ENCODE data around the gene TWF2.
A peak's percentile ranks its signal among the peaks of the same experiment; 100 is the strongest.

The TWF2 gene

DNA sequence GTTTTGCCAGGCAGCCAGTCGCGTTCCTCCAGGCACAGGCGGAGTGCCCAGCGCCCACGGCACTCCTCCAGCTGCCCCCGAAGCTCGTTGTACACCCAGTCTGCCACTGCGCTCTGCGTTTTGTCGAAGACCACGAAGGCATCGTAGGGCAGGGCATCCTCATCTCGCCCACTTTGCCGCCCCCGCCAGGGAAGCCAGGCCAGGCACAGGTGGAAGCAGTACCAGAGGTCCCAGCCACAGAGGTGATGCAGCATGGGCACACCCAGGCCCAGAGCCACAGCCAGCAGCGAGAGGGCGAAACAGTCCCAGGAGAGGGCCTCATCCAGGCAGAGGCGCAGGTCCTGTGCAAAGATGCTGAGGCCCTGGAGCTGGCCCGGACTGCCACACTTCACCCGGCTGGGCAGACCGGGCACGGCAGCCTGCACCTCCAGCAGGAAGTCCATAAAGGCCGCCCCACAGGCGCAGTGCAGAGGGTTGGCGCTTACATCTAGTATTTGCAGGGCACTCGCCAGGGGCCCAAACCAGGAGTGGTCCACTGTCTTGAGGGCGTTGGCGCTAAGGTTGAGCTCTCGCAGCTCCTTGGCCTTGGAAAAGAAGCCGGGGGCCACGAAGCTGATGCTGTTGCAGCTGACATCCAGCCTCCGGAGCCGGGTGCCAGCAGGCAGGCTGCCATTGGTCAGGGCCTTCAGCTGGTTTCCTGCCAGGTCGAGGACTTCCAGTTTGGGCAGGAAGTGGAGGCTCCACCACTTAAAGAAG is 17.2 kb downstream of the TWF2 start:
- DNase-seq, result no peak

DNA sequence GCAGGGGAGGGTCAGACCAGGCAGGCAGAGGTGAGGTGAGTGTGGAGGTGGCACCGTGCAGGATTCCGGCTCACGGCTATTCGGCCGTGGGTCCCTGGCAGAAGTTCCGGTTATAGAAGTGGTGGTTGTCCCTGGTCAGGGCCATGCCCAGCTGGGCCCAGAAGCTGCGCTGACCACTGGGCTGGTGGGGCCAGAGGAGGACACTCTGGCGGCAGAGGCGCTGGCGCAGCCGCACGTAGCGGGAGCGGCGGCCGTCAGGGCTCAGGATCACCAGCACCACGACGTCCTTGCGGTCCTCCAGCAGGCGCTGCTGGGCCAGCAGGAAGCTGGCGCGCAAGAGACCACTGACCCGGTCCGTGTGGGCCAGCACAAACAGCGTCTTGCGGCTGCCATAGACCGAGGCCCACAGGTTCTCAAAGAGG is 17.8 kb downstream of the TWF2 start:
- no peak for DNase-seq

DNA sequence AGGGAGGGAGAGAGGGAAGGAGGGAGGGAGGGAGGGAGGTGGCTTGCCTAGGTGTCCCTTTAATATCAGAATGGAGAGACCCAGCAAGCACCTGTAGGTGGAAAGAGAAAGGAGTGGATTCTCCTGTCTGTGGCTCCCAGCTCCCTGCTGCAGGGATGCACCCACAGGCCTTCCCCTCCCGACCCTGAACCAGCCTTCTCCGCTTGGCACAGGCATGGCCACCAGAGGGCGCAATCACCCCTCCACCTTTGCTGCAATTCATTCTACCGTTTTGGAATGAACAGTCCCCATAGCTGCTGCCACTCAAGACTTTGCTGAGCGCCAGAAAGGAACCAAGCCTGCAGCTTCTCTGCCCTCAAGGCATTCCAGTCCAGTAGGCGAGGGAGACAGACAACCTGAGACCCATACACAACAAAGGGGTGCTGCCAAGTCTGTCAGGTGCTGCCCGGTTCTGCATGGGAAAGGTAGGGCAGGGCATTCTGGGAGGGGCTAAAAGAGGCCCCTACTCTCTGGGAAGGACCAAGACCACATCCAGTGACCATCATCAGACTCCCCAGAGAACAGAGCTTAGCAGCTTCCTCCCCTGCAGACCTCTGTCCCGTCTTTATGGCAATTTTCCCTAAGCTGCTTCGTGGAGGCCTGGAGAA is 18.5 kb downstream of the TWF2 start:
- DNase-seq, result peak; percentile 34 to 89

DNA sequence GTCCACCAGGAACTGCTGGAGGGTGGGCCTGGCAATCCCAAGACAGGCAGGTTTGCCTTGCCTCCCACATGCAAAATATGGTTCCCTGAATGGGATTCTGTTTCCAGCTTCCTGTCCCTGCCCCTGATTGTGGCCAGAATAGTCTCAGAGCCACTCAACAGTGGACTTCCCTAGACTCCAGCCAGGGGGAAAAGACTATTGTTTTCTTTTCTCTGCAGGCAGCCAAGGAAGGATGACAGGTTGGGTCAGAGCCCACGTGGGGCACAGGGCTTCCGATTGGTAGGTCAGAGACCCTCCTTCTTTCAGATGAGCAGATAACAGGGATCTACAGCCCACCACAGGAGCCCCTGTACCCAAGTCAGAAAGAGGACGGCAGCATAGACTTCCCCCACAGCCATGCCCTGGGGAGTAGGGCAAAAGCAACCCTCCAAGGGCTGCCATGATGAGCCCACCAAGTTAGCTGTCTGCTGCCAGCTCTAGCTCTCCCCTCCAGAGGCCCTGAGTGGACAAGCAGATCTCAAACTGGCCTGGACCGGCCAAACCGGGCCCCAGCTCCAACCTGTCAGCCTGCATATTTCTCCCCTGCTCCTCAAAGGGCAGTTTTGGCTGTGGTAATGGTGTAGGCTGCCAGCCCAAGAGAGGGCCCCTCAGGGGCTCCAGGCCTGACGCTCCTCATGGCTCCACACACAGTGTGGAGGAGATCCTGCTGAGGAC is 19.9 kb downstream of the TWF2 start:
- DNase-seq, result no peak

DNA sequence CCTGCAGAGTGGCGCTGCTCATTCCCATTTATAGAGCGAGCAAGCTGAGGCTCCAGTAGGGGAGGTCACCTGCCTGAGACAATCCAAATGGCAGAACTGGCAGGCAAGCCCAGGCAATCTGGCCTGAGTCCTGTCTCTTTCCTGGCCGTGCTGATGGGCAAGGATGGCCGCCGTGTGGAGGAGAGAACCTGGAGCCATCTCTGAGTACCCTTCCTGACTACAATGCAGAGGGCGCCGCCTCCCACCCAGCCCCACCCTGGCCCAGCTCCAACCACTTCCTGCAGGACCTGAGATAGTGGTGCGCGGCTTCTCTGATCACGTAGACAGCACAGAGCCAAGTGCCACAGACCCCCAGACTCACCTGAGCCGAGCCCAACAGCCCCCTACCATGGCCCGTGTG is 20.5 kb downstream of the TWF2 start:
- no peak for DNase-seq

DNA sequence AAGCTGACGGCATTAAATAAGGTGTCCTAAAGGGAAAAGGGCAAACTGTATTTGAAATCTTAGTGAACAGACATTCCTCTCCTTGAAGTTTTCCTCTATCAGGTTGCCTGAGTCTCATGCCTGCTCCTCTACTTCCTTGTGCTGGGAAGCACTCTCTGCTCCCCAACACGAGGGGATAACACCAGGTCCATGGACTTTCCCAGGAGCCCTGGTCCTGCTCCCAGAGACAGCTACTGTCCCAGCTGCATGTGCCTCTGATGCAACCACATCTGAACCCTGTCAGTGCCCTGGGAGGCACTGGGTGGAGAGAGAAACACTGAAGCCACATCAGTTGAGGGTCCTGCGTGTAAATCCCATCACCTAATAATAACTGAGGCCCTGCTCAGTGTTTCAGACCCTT is 20.9 kb downstream of the TWF2 start:
- no peak for DNase-seq

DNA sequence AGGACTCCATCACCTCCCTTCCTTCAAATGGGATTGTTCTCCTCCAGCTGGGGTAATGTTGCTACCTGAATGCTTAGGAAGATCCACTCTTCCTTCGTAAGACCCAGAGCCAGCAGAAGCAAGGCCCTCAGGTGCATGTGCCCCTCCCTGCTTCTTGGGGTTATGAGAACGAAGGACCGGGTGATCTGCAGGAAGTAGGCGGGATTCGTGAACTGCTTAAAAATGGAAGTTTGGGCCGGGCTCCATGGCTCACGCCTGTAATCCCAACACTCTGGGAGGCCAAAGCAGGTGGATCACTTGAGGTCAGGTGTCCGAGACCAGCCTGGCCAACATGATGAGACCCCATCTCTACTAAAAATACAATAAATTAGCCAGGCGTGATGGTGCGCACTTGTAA is 21.6 kb downstream of the TWF2 start:
- DNase-seq, result no peak

DNA sequence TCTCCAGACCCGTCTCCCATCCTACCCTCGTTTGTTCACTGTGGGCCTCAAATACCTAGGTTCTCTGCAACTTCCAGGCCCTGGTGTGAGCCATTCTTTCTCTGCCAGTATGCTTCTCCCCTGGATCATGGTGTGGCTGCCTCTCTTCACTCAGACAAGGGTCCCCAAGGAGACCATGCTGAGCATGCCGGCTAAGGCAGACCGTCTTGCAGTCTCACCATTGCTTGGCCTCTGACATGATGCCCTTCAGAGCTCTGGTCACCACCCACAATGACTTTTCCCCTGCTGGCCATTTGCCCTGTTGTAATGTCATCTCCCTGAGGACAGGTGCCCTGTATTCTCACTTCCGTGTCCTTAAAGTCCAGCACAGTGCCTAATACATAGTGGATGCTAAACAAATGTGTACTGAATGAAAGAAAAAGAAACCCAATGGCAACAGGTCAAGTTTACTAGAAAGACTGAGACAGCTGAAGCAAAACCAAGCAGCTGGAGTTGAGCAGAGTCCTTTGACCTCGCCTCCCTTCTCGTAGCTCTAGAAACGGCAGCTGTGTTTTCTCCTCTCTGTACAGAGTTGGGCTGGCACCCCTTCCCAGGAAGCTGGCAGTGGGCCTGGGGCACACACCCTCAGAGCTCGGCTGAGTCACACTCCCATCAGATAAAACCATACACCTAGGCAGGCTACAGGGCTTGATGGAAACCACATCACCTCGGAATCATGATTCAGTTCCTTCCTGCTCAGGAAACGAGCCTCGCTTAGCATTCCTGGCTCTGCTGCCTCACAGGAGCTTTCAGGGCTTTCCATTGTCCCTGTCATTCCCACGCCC is 22.2 kb downstream of the TWF2 start:
- no peak for DNase-seq

DNA sequence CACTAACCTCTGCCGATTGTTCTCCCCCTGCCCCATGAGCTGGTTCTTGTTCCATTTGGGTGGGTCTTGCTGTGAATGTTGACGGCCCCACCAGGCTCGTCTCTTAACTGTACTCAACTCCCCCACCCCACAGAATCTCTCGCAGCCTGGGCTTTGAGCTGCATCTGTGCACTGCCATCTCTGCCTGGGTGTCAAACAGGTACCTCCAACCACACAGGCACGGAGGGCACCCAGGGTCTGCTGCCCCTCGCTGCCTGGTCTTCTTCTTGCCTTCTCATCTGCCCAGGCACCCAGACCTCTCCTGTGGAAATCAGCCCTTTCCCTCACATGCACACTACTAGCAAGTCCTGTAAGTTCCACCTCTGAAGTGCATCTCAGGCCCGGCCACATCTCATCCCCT is 23.6 kb downstream of the TWF2 start:
- no peak for DNase-seq

DNA sequence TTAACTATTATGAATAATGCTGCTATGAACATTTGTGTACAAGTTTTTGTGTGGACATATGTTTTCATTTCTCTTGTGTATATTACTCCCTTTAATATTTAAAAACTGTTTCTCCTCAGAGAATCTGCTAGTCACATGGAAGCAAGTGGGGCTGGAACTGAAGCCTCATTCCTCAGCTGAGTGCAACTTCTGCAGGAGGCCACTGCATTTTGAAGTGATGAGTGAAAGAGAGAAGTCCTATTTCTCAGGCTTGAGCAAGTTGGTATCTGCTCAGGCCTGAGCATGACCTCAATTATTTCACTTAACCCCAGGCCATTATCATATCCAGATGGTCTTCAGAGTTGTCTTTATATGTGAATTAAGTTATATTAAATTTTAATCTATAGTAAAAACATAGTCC is 25.1 kb downstream of the TWF2 start:
- no peak for DNase-seq

DNA sequence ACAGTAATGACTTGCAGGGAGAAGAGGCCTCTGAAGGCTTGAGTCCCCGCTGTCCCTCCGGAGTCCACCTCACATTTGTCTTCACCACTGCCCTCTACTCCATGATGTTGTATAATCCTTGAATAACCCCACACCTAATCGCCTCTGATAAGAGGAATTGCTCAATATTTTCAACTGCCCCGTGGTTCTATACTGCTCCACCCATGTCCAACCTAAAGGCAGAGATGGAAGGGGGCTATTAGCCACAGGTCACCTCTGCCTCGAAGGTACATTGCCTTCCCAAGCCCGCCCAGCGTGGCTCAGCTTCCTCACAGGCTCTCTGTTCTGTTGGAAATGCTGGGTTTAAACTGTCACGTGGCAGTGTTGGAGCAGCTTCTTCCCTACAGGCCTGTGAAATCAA is 26.0 kb downstream of the TWF2 start:
- no peak for DNase-seq

DNA sequence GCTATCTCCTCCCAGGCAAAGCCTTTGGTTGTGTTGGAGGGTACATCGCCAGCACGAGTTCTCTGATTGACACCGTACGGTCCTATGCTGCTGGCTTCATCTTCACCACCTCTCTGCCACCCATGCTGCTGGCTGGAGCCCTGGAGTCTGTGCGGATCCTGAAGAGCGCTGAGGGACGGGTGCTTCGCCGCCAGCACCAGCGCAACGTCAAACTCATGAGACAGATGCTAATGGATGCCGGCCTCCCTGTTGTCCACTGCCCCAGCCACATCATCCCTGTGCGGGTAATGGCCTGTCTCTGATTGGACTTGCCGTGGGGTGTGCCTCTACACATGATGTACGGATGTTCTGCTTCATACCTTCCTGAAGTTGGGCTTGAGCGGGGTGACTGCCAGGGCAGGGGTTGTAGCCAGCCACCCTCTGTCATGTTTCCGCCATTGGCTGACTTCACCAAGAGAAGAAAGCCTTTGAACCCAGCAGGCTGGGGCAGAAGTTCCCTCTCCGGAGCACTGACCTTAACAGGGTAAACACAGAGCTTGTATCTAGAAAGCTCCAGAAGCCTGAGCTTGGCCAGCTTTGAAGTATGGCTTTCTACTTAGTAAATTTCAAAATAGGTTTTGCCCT is 27.6 kb downstream of the TWF2 start:
- DNase-seq, result no peak

DNA sequence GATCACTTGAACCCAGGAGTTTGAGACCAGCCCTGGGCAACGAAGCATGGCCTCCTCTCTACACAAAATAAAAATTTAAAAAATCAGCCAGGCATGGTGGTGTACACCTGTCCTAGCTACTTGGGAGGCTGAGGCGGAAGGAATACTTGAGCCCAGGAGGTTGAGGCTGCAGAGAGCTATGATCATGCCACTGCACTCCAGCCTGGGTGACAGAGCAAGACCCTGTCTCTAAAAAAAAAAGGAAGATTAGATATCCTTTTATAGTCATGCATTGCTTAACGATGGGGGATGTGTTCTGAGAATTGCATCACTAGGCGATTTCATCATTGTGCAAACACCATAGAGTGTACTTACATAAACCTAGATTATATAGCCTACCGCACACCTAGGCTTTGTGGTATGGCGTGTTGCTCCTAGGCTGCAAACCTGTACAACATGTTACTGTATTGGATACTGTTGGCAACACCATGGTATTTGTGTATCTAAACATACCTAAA is 28.4 kb downstream of the TWF2 start:
- DNase-seq, result peak; percentile 79 to 91

DNA sequence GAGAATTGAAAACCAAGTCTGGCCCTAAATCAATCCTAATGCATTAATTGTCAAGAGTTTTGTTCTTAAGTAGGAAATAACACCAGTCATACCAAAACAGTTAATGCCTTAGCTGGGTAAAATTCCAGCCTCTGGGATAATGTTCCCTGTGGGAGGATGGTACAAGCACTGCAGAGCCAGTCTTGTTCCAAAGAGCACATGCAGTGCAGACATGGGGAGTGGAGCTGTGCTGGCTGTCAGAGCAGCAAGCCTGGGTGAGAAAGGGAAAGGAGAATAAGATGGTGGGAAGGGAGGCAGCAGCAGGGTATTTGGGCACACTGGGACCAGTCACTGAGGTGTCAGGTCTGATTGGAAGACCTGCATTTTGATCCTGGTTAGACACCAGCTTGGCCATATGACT is 28.9 kb downstream of the TWF2 start:
- DNase-seq, result no peak

DNA sequence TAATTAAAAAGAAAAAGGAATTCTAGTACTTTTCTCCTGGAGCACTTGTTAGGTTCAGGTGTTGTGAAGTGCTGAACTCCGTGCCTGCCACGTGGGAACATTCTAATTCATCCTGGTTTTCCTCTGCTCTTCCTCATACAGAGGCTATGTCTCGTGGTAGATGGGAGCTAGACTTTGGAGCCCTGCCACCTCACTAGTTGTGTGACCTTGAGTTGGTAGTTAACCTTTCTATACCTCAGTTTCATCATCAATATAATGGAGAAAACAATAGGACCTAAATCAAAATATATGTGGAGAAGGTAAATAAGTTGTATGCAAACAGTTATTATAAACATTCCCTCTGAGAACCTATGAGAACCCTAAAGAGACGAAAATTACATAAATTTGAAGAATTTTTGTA is 30.4 kb downstream of the TWF2 start:
- no peak for DNase-seq

DNA sequence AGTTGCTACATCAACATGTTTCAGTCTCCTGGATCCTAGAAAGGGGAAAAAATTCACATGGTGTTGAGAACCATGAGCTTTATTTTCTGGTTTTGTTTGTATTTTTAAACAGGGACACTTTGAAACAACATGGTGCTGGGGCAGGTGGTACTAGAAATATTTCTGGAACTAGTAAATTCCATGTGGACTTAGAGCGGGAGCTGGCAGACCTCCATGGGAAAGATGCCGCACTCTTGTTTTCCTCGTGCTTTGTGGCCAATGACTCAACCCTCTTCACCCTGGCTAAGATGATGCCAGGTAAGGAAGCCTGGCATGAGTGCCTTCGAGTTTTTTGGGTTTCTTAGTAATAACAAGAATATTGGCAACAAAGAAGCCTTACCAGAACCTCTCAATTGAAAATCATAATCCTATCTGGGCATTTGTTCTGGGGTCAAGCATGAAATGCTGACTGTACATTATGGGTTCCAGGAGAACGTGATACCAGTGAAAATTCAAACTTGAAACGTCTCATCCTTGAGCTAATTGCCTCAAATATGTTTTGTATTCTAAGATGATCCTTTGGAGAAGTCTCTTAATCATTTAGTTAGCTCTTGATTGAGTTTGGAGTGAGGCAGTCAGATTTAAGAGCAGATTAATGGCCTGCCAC is 33.1 kb downstream of the TWF2 start:
- DNase-seq, result no peak

DNA sequence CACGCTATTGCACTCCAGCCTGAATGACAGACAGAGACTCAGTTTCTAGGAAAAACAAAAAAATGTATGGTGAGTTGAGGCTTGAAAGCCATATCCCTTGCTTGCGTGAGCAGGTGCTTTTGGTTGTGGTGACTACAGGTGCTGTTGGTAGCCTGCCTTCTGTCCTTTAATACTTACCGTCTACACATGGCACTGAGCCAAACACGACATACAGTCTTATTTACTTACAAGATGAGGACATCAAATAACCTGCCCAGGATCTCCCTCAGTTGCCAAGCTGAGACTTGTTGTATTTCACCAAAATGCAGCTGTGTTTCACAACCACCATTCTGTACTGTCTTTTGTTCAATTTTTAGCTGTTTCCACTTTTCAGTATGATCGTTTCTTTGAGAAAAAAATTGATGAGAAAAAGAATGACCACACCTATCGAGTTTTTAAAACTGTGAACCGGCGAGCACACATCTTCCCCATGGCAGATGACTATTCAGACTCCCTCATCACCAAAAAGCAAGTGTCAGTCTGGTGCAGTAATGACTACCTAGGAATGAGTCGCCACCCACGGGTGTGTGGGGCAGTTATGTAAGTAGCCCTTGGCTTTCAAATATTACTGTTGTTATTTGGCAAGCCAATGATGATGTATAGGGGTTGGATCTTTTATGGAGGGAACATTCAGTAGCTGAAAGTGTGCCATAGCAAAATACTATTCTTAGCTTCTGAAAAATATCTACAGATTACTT is 34.5 kb downstream of the TWF2 start:
- DNase-seq, result peak; percentile 67 to 84

DNA sequence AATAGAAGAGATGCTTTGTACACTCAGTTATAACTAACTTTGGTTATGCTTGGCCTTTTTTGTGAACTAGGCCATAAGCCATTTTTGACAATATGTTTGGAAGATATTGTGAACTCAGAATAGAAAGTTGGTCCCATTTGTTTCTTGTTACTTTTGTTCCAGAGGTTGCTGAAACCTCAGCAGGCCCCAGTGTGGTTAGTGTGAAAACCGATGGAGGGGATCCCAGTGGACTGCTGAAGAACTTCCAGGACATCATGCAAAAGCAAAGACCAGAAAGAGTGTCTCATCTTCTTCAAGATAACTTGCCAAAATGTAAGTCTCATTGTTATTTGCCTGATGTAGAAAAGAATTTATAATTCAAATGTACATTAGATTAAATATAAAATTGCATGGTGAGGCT is 35.3 kb downstream of the TWF2 start:
- no peak for DNase-seq

DNA sequence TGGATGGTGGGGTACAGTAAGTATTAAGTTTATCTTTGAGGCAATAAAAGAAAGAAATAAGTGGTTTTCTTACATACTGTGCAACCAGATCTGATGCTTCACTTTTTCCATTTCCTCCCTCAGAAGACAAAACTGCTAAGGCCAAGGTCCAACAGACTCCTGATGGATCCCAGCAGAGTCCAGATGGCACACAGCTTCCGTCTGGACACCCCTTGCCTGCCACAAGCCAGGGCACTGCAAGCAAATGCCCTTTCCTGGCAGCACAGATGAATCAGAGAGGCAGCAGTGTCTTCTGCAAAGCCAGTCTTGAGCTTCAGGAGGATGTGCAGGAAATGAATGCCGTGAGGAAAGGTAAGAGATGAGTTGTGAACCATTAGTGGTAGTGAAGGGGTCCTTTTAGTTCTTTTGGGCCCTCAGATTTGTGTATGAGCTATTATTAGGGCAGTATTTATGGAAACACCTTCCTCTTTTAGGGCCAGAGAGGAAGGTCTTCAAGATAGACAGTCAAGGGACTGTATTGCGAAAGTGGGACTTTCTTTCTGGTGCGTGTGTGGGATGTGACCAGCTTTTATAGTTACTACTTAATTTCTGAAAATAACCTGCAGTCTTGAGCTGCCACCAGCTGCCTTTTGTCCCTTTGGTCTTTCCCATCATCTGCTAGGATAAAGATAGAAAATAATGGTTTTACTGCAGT is 36.4 kb downstream of the TWF2 start:
- peak; percentile 88 to 93 for DNase-seq

DNA sequence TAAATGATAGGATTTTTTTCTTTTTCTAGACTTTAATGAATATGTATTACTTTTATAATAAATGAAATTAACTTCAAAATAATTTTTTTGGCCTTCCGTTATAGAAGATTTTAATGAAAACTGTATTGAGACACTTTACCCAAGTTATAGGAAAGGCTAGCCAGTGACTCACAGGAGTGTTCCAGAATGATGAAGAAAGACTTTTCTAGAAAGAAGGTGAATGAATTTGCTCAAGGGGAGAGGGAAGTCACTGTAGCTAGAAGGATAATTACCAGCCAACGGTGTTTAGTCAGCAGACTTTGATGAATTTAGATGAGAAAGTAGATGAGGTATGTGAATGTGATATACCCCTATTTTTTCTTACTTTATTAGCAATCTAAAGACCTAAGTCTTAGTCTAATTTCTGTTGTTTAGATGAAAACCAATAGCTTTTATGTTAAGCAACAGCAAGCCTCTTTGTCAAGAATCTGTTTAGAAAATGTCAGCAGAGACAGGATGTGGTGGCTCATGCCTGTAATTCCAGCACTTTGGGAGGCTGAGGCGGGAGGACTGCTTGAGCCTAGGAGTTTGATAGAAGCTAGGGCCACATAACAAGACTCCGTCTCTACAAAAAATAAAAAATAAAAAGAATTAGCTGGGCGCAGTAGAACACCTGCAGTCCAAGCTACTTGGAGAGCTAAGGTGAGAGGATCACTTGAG is 37.8 kb downstream of the TWF2 start:
- DNase-seq, result peak; percentile 47 to 49

Data from inflammatory macrophage treated with lipopolysaccharide for 1 hour (primary cell).